SHP77 treated with DMSO at 0.1 percent for 48 hours (cell line): ENCODE measurements around the gene ZNF18.

ENCODE experiments used
- DNase-seq: peaks from one replicate; lab custom pipeline; 2025; lab: John Stamatoyannopoulos, UW

The ZNF18 gene, protein sequence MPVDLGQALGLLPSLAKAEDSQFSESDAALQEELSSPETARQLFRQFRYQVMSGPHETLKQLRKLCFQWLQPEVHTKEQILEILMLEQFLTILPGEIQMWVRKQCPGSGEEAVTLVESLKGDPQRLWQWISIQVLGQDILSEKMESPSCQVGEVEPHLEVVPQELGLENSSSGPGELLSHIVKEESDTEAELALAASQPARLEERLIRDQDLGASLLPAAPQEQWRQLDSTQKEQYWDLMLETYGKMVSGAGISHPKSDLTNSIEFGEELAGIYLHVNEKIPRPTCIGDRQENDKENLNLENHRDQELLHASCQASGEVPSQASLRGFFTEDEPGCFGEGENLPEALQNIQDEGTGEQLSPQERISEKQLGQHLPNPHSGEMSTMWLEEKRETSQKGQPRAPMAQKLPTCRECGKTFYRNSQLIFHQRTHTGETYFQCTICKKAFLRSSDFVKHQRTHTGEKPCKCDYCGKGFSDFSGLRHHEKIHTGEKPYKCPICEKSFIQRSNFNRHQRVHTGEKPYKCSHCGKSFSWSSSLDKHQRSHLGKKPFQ

DNA sequence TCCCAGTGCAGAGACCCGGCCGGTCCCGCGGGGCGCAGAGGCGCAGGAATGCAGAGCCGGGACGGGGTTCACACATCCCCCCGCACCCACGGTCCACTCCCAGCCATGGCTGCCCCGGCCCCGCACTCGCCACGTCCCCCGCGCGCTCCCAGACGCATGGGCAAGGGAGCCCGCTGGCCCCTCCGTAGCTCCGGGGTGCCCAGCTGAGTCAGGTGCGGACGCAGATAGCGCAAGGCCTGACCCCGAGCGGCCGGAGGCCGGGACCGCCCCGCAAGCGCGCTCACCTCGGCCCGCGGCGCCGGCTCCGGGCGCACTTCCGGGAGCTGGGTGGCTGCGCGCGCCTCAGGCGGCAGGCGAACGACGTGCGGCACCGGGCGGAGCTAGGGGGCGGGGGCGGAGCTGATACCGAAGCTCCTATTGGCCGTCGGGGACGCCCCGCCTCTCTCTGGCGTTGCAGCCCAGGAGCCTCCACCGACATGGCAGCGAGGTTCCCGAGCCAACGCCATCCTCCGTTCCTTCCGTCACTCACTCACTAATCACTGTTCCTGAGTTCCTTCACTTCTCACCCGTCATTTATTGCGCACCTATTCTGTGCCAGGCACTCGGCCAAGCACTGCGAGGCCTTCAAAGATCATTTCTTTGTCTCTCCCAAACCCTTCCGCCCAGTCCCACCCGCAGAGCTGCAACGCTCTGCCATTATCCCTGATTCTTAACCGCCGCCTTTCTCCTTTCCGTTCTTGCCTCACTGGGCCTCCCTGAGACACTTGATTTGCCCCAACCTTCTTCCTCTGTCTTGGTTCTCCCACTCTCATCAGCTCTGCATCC is at the start of gene ZNF18:
Gene ZNF18, minus strand, starts transcription at position 329 of the 825 bp plus-strand sequence. CDS start 4,646 bp downstream, outside the sequence.
- peak; percentile 90 for DNase-seq

DNA sequence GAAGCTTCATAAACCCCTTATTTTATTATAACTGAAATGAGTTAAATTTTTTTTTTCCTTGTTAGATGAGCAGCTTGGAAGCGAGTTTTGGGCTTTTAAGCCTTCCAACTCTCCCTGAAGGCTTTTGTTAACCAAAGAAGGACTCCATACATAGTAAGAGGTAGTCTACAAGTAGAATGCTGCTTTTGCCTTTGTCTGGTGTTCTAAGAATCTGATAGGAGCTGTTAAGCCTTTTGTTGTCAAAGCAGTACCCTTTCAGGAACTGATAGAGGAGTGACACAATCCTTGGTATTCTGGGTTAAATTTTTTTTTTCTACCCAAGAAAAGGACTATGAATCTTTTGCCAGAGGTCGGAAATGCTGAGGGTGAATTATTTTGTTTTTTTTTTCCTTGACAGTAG is 49.5 kb upstream of the ZNF18 start:
- no peak for DNase-seq

DNA sequence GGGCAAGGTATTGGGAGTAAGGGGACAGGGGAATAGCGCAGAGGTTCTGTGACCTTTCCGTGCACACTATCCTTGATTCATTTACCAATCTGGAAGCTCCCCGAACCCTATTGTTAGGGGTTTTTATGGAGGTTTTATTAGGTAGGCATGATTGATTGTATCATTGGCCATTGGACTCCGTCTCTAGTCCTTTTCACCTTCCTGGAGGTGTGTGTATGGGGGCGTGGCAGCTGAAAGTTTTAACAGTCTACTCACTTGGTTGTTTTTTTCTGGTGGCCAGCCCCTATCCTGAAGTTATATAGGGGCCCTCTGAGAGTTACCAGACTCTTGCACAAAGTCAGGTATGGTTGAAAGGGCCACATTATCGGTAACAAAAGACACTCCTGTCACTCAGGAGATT is 46.4 kb upstream of the ZNF18 start:
- DNase-seq = no peak

DNA sequence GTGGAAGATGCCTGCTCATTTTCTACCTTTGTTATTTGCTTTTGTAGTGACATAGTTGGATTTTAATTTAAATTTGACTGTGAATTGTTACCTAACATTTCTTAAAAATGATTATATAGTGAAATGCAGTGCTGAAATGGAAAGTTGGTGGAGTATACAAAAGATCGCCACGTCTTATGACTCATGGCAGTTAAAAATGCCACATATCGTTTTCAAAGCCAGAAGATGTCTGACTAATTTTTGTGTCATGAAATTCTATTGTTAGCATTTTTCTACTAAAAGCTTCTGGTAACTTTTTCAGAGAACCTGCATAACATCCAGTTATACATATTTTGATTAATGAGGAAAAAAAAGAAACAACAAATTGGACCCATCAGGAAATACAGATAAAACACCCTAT is 44.0 kb upstream of the ZNF18 start:
- no peak for DNase-seq

DNA sequence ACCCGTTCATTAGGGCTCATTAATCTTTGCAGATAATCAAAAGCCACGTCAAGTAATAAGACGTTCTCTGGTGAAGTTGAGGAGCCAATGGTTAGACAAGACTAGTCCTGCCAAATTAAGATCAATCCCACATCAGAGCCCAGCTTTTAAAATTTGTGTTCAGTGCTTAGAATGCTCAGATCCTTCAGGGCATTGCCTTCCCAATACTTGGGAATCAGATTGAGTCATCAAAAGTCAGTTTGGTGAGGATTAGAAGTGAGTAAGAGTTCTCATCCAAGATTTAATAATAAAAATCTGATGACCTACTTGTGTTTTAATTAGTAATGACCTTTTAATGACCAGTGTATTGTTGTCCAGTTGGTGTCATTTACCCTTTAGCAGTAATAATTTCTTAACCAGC is 43.2 kb upstream of the ZNF18 start:
- DNase-seq = no peak

DNA sequence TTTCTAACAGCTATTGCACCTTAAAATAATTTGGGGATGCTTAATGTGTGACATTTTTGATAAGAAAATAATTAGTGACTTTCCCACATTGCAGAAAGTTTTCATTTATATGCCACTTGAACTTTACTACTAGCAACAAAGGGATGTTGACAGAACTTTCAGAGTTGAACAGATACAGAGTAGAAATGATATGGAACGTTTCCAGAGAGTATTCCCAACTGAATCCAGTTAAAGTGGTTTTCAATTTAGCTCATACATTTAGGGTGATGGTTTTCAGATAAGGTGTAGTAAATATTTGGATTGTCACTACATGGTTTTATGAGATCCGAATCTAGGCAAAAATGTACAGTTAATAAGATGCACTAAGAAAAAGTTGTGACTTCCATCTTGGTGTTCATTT is 40.7 kb upstream of the ZNF18 start:
- DNase-seq = no peak

DNA sequence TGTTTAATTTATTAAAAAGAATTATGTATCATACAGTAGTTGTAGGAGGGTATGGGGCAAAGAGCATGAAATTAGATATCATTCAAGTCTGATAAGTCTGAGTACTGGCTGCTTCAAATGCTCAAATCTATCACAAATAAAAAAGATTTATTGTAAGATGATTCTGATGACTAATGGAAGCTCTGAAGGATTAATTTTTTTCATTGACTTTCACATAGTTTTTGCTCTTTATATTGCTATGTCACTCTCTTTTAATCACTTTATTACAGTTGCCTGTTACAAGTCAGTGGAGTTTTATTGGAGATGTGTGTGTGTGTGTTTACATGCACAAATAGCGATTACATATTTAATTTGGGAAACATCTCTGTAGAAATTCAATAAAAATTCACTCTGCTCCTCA is 38.4 kb upstream of the ZNF18 start:
- DNase-seq = no peak

DNA sequence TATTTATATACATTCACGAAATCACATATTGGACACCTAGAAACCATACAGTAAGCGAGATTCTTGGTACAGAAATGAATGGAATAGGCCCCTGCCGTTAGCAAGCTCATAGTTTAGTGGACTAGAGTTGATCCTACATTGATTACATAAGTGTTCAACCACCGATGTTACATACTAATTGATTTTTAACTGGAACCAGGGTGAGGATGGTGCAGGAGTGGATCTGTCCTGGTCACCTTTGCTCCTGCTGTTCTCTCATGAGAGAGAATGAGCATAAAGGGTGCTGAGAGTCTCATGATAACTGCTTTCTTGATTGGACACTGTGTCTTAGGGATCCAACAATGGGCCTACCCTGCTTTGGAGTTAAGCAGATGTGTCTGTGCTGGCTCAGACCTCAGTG is 37.3 kb upstream of the ZNF18 start:
- no peak for DNase-seq

DNA sequence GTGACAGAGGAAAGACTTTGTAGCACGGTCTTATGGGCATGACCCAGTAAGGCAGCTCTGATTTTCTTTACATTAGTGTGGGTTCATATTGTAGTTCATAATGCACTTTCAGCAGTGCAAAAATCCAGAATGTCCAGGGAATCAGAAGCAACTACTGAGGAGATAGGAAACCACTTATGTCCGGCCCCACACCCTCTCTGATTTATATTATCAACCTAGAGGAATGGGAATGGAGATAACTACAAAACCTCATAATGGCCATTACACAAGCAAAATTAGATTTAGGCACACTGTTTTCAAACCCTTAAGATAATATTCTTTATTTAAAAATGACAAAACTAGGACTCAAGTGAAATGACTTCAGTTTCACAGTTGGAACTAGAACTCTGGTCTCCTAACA is 31.3 kb upstream of the ZNF18 start:
- DNase-seq = no peak

DNA sequence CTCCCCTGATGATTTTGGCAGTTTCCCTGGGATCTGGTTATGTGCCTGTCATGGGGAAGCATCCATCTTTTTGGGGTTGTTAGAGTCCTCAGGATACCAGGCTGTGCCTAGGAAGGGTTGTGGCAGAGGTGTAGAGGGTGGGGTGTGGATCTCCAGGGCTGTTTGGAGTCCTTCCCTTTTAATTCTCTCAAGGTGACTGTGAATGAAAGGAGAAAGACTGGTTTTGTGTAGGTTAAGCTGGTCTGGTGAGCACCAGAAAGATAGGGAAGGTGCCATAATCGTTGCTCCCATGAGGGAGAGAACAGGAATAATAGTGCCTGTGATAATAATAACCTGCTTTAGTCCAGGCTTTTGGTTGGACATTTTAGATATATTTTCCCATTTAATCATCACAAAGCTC is 30.4 kb upstream of the ZNF18 start:
- no peak for DNase-seq

DNA sequence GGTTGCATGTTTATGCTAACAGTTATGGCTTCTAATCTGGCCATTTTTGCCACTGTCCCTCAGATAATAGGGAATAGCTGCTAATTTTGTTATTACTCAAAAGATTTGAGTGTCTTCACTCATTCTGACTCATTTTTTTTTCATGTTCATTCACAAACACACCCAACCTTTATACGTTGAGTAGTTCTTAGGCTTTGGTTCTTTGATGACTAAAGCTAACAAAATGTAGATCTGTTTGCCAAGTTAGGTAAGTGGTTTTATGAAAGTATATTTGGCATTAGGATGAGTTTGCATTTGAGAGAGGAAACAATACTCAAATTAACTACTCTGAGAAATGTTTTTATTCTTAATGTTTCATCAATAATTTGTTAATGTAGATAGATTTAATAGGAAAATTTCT is 27.1 kb upstream of the ZNF18 start:
- DNase-seq = no peak

DNA sequence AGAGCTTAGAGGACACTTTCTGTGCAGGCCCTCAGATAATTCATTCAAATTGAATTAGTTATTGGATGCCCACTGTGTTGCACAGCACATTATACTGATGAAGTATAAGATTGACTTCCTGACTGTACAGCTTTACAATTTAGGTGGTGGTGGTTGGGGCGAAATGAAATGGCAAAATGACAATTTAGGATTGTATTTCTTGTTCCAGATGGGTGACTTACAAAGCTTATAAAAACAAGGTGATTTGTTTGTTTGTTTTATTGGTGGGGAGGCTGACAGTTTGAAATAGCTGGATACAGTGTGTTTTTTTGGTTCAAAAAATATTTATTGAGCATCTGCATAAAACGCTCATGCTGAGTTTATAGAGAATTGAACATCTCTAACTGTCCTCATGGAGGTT is 25.0 kb upstream of the ZNF18 start:
- no peak for DNase-seq

DNA sequence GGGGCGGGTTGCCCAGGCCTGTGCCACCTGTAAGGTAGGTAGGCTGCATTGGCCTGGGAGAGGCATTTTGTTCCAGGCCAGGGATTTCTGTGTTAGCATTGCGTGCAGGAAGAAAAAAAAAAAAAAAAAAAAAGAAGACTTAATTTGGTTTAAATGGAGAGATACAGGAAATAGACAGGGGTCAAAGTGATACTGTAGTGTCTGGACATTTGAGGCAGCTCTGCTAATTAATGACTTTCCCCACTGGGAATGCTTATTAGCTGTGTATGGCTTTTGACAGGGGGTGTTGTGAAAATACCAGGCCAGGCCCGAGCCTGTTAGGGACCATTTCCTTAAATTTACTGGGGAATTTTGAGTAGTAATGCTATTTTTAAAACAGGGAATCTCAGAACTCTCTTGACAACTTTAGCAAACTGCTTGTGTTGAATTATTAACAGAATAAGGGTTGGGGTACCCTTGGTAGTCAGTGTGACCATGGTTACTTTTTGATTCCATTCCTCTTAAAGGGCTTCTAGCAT is 24.4 kb upstream of the ZNF18 start:
- no peak for DNase-seq

DNA sequence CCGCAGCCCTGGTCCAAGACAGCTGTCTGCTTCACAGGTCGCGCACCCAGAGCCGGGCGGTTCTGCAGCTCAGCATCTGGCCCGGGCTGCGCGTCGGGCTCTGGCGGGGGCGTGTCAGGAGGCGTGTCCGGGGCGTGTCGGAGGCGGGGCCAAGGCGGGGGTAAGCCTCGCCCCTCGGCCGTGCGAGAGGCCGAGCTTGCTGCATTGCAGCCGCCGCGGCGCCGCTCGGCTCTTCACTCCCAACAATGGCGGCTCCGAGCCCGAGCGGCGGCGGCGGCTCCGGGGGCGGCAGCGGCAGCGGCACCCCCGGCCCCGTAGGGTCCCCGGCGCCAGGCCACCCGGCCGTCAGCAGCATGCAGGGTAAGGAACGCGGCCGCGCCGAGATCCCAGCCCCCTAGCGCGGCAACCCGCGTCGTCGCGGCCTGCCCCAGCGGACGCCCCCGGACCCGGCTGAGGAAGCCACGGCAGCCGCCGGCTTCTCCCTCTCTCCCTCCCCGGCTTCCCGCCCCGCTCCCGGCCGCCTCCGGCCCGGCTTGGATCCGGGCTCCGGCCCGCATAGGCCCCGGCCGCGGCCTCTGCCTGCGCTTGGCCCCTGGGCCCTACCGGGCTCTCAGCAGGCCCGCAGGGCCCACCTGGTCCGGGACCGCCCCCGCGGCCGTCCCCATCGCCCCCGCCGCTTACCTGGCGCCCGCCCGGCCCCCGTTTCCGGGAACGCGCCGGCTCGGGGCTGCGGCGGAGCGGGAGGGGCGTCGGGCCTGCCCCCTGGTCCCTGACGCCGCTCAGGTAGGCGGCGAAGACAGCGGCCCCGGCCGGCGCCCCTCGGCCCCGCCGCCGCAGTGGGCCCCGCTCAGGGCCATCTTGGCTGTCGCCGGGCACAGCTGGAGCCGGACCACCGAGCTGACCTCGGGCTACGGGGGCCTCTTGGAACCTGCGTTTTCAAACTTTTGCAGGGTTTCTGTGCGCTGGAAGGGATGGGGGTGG is 23.7 kb upstream of the ZNF18 start, which contains the start of gene MAP2K4:
Gene MAP2K4, plus strand, starts transcription at position 236 of the 981 bp plus-strand sequence. Its CDS starts 10 bp downstream, at position 246.
- peak; percentile 57 for DNase-seq

DNA sequence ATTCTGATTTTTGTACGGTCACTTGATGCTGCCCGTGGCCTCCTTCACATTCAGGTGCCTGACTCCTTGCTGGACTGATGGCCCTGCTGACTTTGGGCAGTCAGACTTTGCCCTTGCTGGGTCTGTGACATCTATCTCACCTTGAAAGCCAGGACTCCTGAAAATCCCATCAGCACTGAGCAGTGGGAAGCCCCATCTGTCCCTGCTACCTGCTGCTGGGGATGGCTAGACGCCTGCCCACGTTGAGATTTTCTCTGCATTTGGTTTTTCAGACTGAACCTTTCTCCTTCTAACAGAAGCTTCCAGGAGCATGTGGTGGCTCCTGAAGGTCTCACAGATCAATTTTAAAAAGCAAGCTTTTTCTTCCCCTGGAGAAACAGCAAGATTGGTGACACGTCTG is 10.2 kb upstream of the ZNF18 start:
- no peak for DNase-seq

DNA sequence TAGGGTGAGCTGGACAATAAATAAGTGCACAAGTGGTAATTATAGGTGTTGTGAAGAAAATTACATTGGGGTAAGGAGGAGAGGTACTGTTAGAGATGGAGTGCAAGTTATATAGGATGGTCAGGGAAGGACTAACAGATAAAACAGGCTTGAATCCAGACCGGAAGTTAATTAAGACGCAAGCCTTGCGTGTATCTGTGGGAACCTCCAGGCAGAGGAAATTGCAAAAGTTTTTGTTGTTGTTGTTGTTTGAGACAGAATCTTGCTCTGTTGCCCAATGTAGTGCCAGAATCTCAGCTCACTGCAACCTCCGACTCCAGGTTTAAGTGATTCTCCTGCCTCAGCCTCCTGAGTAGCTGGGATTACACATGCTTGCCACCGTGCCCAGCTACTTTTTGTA is 2.4 kb upstream of the ZNF18 start:
- no peak for DNase-seq

DNA sequence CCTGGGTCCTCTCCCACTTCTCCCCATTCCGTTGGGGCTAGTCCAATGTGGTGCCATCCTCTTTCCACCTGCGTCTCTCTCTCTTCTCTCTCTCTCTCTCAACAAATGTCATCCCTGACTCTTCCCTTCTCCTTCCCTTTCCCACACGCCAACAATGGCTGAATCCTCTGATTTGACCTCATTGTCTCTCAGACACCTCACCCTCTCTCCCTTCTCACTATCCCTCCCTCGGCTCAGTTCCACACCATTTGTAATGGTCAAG is 628 bp upstream of the ZNF18 start:
- DNase-seq = no peak

DNA sequence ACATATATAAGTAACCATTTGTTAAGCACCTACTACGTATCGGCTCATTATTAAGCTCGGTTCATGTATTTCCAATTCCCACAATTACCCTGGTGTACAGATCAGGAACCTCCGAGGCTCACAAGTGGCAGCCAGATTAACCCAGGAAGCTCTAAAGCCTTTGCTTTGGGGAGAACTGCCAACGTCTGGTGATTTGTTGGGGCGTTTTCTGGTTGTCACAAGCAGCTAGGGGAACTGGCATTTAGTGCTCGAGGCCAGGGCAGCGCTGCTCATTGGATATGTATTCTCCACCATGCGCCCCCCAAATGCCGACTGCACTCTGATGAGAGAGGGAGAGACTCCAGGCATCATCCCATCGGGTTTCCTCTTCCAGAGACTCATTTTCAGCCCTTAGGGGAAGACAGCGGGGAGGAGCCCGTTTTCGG is 541 bp downstream of the ZNF18 start:
- DNase-seq = peak; percentile 42

DNA sequence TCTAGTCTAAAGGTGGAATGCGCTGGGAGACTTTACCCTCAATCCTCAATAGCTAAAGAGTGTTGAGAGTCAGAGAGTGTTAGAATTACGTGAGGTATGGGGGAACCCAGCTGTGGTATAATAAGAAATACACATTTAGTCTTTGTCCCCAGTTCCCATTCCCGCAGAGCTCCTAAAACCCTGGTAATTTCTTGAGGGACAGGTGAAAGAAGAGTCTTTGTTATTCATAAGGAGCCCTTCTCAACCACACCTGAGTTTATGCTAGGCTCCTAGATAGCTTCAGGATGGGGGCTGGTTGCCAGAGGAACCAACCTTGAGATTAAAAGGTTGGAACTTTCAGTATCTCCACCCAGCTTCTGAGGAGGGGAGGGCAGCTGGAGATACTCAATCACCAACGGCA is 5.8 kb downstream of the ZNF18 start:
- no peak for DNase-seq

DNA sequence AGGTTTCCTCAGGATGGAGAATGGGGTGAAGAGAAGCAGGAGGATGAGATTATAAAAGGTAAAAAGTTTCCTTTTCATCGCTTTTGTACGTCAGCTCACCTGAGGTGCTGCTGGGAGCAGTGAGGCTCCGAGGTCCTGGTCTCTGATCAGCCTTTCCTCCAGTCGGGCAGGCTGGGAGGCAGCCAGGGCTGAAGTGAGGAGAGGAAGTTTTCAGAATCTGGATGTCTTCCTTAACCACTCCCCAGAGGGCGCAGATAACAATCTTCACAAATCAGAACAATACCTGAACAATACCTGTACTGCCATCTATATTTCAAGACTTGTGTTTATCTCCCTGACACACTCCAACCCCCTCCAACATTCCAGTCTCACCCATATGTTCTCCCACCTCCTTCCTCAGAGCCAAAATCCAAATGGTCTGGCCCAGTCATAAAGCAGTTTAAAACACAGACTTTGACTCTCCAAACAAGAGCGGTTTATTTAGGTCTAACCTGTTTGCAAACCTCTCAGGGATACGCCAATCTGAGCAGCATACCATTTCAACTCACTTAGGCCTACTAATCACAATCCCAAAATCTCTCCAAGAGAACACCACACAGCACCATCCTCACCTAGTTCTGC is 6.8 kb downstream of the ZNF18 start:
- no peak for DNase-seq

DNA sequence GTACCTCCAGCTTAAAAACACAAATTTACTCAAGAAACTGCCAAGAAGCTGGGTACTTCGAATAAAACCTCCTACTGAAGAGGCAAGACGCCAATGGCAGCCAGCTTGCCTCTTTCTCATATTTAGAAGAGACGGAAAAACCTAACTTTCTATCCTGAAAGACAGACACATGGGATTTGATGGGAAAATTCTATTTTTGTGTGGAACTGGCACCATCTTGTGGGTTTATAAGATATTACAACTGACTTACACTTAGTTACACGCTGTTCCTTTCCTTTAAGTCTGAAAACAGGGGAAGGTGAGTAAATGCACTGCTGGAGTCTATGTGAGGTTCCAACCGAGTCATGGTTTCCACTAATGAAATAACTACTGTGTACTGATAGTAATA is 10.3 kb downstream of the ZNF18 start:
- peak; percentile 31 for DNase-seq
